ENCODE results near the gene HTT.

DNA sequence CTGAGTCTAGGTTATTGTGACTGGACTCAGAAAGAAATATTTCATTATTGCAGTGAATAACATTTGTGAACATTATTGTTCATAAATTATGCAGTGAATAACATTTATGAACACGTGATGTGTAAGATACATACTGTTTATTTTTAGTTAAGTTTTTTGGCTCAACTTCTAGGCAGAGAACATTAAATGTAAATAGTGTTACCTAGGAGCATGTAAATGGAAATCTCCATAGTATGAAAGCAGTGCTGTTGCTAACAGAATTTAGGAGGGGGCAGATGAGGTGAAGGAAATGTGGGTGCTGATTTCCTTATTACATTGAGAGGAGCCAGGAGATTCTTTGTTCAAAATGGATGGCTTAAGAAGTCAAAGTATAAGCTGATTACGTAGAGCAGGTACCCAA is 45.0 kb downstream of the HTT start:
- TF ChIP-seq, protein P1, sequence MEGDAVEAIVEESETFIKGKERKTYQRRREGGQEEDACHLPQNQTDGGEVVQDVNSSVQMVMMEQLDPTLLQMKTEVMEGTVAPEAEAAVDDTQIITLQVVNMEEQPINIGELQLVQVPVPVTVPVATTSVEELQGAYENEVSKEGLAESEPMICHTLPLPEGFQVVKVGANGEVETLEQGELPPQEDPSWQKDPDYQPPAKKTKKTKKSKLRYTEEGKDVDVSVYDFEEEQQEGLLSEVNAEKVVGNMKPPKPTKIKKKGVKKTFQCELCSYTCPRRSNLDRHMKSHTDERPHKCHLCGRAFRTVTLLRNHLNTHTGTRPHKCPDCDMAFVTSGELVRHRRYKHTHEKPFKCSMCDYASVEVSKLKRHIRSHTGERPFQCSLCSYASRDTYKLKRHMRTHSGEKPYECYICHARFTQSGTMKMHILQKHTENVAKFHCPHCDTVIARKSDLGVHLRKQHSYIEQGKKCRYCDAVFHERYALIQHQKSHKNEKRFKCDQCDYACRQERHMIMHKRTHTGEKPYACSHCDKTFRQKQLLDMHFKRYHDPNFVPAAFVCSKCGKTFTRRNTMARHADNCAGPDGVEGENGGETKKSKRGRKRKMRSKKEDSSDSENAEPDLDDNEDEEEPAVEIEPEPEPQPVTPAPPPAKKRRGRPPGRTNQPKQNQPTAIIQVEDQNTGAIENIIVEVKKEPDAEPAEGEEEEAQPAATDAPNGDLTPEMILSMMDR (optimal IDR thresholded peaks at IDR 0.05 in 1 of 3, IDR thresholded peaks at IDR 0.05 in 1 of 3, conservative IDR thresholded peaks at IDR 0.05 in 1 of 3; ENCODE audit: extremely low read depth in 1 of 3, insufficient read depth in 2 of 3, low read length in 3 of 3) = no peak
- TF ChIP-seq EZH2 (IDR thresholded peaks at IDR 0.05; ENCODE audit: low read length) = no peak
